Muscle of leg (tissue), 11 donors: ENCODE results near the gene SPTSSB. TPM values are rescaled to one million over a fixed set of nuclear protein-coding genes. Genes with fewer than 3 reads are reported as not detected.

Source experiments
- DNase-seq: peaks from one replicate; pipeline ENCODE4 v3.0.0; 2013
- H3K27ac ChIP-seq: one replicate; pipeline ENCODE4 v1.5.1; 2013; ENCODE audit warnings: mild to moderate bottlenecking, low read length, control low read depth
- H3K27me3 ChIP-seq: one replicate; pipeline ENCODE4 v1.6.1; 2013; ENCODE audit warnings: low read length; ENCODE audit not compliant: control insufficient read depth, insufficient read depth
- H3K36me3 ChIP-seq: one replicate; pipeline ENCODE4 v1.6.1; 2013; ENCODE audit warnings: low read length; ENCODE audit not compliant: control insufficient read depth, insufficient read depth
- H3K4me1 ChIP-seq: one replicate; pipeline ENCODE4 v1.6.1; 2013; ENCODE audit warnings: low read length; ENCODE audit not compliant: control insufficient read depth, insufficient read depth
- H3K4me3 ChIP-seq: one replicate; pipeline ENCODE4 v1.5.1; 2013; ENCODE audit warnings: low read length, control low read depth
- H3K9me3 ChIP-seq: replicated peaks from 2 replicates; pipeline ENCODE4 v1.6.1; 2013; ENCODE audit warnings: low read depth, low read length; ENCODE audit not compliant: control insufficient read depth
- WGBS: methylation state at CpG from one replicate; pipeline ENCODE4 v1.1.5; 2013; ENCODE audit warnings: missing lambda C conversion rate; ENCODE audit not compliant: insufficient coverage; 5-methylcytosine and 5-hydroxymethylcytosine counted together
- polyA plus RNA-seq, 8 donors: library from polyadenylated mRNA; unstranded; fragments of 120-200 nt; gene quantifications; one replicate each; pipeline versions ENCODE4 v1.2.1 to v1.2.3, GENCODE V29; 2013; ENCODE audit warnings: inconsistent platforms in 1 of 8, low replicate concordance in 1 of 8; ENCODE audit not compliant: insufficient read length in 8 of 8, insufficient read depth in 1 of 8
- total RNA-seq: library from RNA; stranded (reverse); fragments of 120-200 nt; gene quantifications from one replicate; pipeline ENCODE4 v1.2.4, GENCODE V29; 2013

SPTSSB gene
- total and polyA plus RNA-seq, 9 donors, result 0.04 to 2.7 (median 0.41) TPM

GRCh38 chr3:161392853-161393252, 21.5 kb upstream of the SPTSSB start:
- no CpG with 5 or more reads among the region's 1 CpG for WGBS
- no peak overlapping the region for H3K27ac ChIP-seq
- DNase-seq, result no peak
- no peaks in the 10 kb centered on the region for H3K4me1 ChIP-seq
- H3K4me3 ChIP-seq, result no peak overlapping the region
- H3K27me3 ChIP-seq, result no peaks in the 10 kb centered on the region
- H3K9me3 ChIP-seq, result peaks cover 2% of the 10 kb centered on the region
- no peaks in the 10 kb centered on the region for H3K36me3 ChIP-seq

GRCh38 chr3:161390200-161390599, 18.9 kb upstream of the SPTSSB start:
- WGBS, result no CpG with 5 or more reads among the region's 2 CpGs
- H3K9me3 ChIP-seq, result peaks cover 2% of the 10 kb centered on the region
- no peak for DNase-seq
- no peak overlapping the region for H3K4me3 ChIP-seq
- no peak overlapping the region for H3K27ac ChIP-seq
- H3K4me1 ChIP-seq, result no peaks in the 10 kb centered on the region
- no peaks in the 10 kb centered on the region for H3K27me3 ChIP-seq
- no peaks in the 10 kb centered on the region for H3K36me3 ChIP-seq

DNA sequence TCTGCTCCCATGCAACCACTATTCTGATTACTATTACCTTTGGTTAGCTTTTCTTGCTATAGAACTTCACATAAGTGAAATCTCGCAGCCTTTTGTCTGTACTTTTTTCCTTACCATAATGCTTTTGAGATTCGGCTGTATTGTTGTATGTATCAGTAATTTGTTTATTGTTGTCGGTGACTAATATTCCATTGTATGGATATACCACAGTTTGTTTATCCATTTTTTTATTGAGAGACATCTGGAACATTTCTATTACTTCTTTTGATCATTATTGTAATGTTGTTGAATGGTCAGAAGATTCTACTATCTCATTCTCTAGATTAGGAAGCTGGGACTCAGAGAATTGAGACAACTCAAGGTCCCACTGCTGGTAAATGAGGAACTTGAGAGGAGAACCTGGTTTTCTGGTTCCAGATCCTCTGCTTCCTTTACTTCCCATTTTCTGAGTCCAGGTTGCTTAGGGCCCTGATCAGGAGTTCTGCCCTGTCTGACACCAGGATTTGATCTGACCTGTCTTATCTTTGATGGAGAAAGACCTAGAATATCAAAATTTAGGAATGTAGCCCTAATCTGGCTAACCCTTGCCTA, 18.2 kb upstream of the SPTSSB start:
- WGBS, result no CpG with 5 or more reads among the region's 3 CpGs
- H3K4me1 ChIP-seq, result no peaks in the 10 kb centered on the region
- H3K4me3 ChIP-seq, result no peak overlapping the region
- no peaks in the 10 kb centered on the region for H3K36me3 ChIP-seq
- no peak overlapping the region for H3K27ac ChIP-seq
- no peak for DNase-seq
- H3K27me3 ChIP-seq, result no peaks in the 10 kb centered on the region
- peaks cover 2% of the 10 kb centered on the region for H3K9me3 ChIP-seq

- no peaks in the 10 kb centered on the region for H3K27me3 ChIP-seq
- no peak overlapping the region for H3K27ac ChIP-seq
- DNase-seq, result peak; percentile 20
- H3K36me3 ChIP-seq, result no peaks in the 10 kb centered on the region
- H3K4me1 ChIP-seq, result no peaks in the 10 kb centered on the region
- H3K9me3 ChIP-seq, result peaks cover 2% of the 10 kb centered on the region
- H3K4me3 ChIP-seq, result no peak overlapping the region
These were observed 17.5 kb upstream of the SPTSSB start for GRCh38 chr3:161388855-161389254.

GRCh38 chr3:161386991-161387770, 15.9 kb upstream of the SPTSSB start:
- H3K27me3 ChIP-seq, result no peaks in the 10 kb centered on the region
- H3K4me3 ChIP-seq, result no peak overlapping the region
- H3K36me3 ChIP-seq, result no peaks in the 10 kb centered on the region
- peaks cover 2% of the 10 kb centered on the region for H3K9me3 ChIP-seq
- H3K4me1 ChIP-seq, result no peaks in the 10 kb centered on the region
- no peak for DNase-seq
- WGBS, result 50% methylated on average over 1 of the region's 4 CpGs
- H3K27ac ChIP-seq, result no peak overlapping the region

- Histone ChIP-seq H3K9me3 (no peaks in the 10 kb centered on the region), H3K4me3 (peak overlapping the region; percentile 54), H3K27me3 (peaks cover 28% of the 10 kb centered on the region), H3K36me3 (no peaks in the 10 kb centered on the region), H3K4me1 (peaks cover 17% of the 10 kb centered on the region), H3K27ac (no peak overlapping the region)
- WGBS, result under 1% methylated on average over 46 of the region's 55 CpGs
- DNase-seq, result no peak
These were observed 1.3 kb upstream of the SPTSSB start for GRCh38 chr3:161372321-161373260.

DNA sequence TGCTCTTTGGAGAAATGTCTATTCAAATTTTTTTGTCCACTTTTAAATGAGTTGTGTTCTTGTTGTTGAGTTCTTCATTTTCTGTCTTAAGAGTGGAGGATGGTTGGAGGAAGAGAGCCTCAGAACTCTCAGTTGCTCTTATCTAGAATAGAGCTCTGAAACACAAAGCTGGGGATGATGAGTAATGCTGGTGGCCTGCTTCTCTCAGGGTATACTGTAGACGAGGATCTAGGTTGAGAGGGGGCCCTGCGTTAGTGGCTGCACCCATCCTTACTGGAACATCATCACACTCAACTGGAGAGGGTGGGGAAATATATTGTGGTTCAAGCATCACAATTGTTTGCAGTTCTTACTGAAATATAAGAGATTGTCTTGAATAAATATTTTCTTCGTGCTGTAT, 1.8 kb downstream of the SPTSSB start:
- Histone ChIP-seq H3K36me3 (no peaks in the 10 kb centered on the region), H3K27ac (no peak overlapping the region), H3K9me3 (no peaks in the 10 kb centered on the region), H3K27me3 (peaks cover 28% of the 10 kb centered on the region), H3K4me1 (peaks cover 17% of the 10 kb centered on the region), H3K4me3 (no peak overlapping the region)
- no peak for DNase-seq
- no CpG with 5 or more reads among the region's 3 CpGs for WGBS

GRCh38 chr3:161366094-161366493, 5.2 kb downstream of the SPTSSB start:
- Histone ChIP-seq H3K27me3 (peaks cover 2% of the 10 kb centered on the region), H3K27ac (no peak overlapping the region), H3K4me1 (no peaks in the 10 kb centered on the region), H3K9me3 (no peaks in the 10 kb centered on the region), H3K36me3 (no peaks in the 10 kb centered on the region), H3K4me3 (no peak overlapping the region)
- no peak for DNase-seq
- no CpG with 5 or more reads among the region's 2 CpGs for WGBS

DNA sequence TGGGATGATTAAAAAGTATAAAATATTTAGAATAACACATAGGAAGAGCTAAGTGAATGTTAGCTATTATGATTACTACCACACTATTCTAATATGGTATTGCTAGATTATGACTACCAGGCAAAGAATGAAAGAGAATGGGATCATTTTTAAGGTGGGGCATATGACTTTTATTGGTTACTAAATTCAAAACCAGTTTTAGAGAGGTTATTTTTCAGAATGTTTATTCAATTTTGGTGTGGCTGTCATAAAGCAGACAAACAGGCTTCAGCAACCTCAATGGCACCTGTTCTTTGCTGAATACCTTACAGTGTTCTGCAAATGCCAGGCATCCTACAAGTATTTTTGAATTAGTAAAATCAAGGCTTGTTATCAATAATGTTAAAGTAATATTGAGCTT, 12.8 kb downstream of the SPTSSB start:
- Histone ChIP-seq H3K4me3 (no peak overlapping the region), H3K4me1 (no peaks in the 10 kb centered on the region), H3K9me3 (no peaks in the 10 kb centered on the region), H3K27me3 (no peaks in the 10 kb centered on the region), H3K36me3 (no peaks in the 10 kb centered on the region), H3K27ac (no peak overlapping the region)
- no peak for DNase-seq

DNA sequence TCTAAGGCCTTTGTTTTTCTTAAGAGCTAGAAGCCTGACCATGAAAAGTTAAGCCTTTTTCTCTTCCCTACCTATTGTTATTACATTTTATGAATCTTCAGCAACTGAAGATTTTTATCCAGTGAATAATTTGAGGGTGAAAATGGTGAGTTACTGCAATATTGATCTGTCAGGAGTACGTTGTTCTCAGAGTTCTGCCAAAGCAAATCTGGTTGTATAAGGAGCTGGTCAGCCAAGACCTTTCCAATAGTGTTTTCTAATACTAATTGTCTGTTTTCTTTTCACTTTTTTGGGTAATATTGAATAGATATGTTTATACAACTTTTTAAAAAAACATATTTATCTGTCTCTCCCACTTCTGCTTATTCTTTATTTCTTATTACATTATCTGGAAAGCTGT, 15.0 kb downstream of the SPTSSB start:
- Histone ChIP-seq H3K27me3 (no peaks in the 10 kb centered on the region), H3K4me3 (no peak overlapping the region), H3K4me1 (no peaks in the 10 kb centered on the region), H3K27ac (no peak overlapping the region), H3K36me3 (no peaks in the 10 kb centered on the region), H3K9me3 (no peaks in the 10 kb centered on the region)
- no peak for DNase-seq
- WGBS, result no CpG with 5 or more reads among the region's 1 CpG
